PC-3 (cell line): ENCODE measurements around the gene TPCN2. TPM values are rescaled to one million over a fixed set of nuclear protein-coding genes. Genes with fewer than 3 reads are reported as not detected.

Source experiments
- ATAC-seq: fragments of 200-7000 bp; cut with Tn5 transposase; 2 replicates; pipeline ENCODE4 v1.9.1; 2020; ENCODE audit warnings: mild to moderate bottlenecking, moderate library complexity
- BruUV-seq: library from RNA; stranded (reverse); fragments of 400-500 nt; replicated peaks from 2 replicates; lab custom pipeline; 2021; lab: Mats Ljungman, UMichigan
- CTCF ChIA-PET: fragments of 300-600 bp; sonication (Branson Sonifier 250); formaldehyde crosslinking; loops from one replicate; lab custom pipeline; 2022; ENCODE audit warnings: antibody characterized with exemption; lab: Charles Lee
- POLR2A ChIA-PET: fragments of 300-600 bp; sonication (Branson Sonifier 250); formaldehyde crosslinking; loops from one replicate; lab custom pipeline; 2022; ENCODE audit warnings: antibody characterized with exemption; ENCODE audit not compliant: unreplicated experiment; lab: Charles Lee
- DNase-seq: peaks from one replicate; pipeline ENCODE4 v3.0.0-alpha.2; 2015
- H2AFZ ChIP-seq: fragments of 300-600 bp; sonication (generic); 2 replicates; pipeline ENCODE4 v1.6.0; 2016; ENCODE audit warnings: antibody characterized with exemption, low read length
- H3F3A ChIP-seq: fragments of 300-600 bp; sonication (generic); one replicate; pipeline ENCODE4 v1.6.0; 2017; ENCODE audit warnings: antibody characterized with exemption, low read length, control low read depth, mild to moderate bottlenecking; ENCODE audit not compliant: unreplicated experiment
- H3K27ac ChIP-seq: fragments of 300-600 bp; sonication (generic); 2 replicates; pipeline ENCODE4 v1.5.1; 2016; ENCODE audit warnings: mild to moderate bottlenecking, low read length
- H3K27me3 ChIP-seq: fragments of 300-600 bp; sonication (generic); 2 replicates; pipeline ENCODE4 v1.6.1; 2016; ENCODE audit warnings: low read length, mixed read lengths
- H3K36me3 ChIP-seq: fragments of 300-600 bp; sonication (generic); 2 replicates; pipeline ENCODE4 v1.6.1; 2016; ENCODE audit warnings: low read depth, mixed run types, low read length, mixed read lengths
- H3K4me1 ChIP-seq: fragments of 300-600 bp; sonication (generic); 2 replicates; pipeline ENCODE4 v1.5.1; 2016; ENCODE audit warnings: low read length; ENCODE audit not compliant: insufficient read depth
- H3K4me2 ChIP-seq: fragments of 300-600 bp; sonication (generic); 2 replicates; pipeline ENCODE4 v1.6.0; 2016; ENCODE audit warnings: low read length
- H3K4me3 ChIP-seq: fragments of 300-600 bp; sonication (generic); 2 replicates; pipeline ENCODE4 v1.5.1; 2016; ENCODE audit warnings: mild to moderate bottlenecking, low read length, mixed read lengths
- H3K79me2 ChIP-seq: fragments of 300-600 bp; sonication (generic); 2 replicates; pipeline ENCODE4 v1.6.1; 2017; ENCODE audit warnings: low read length, mixed read lengths
- H3K9ac ChIP-seq: fragments of 300-600 bp; sonication (generic); 2 replicates; pipeline ENCODE4 v1.6.0; 2016; ENCODE audit warnings: mild to moderate bottlenecking, low read length
- H3K9me2 ChIP-seq: fragments of 300-600 bp; sonication (generic); replicated peaks from 2 replicates; pipeline ENCODE4 v1.6.1; 2016; ENCODE audit warnings: mixed run types, low read length, mixed read lengths
- H3K9me3 ChIP-seq: fragments of 300-600 bp; sonication (generic); 2 replicates; pipeline ENCODE4 v1.6.1; 2016; ENCODE audit warnings: low read length, mixed read lengths
- H4K20me1 ChIP-seq: fragments of 300-600 bp; sonication (generic); 2 replicates; pipeline ENCODE4 v1.6.1; 2016; ENCODE audit warnings: low read length, mixed read lengths
- EZH2 ChIP-seq: fragments of 300-600 bp; sonication (generic); IDR thresholded peaks from one replicate; pipeline ENCODE4 v1.6.1; 2017; ENCODE audit warnings: antibody characterized with exemption, mild to moderate bottlenecking, low read length; ENCODE audit not compliant: unreplicated experiment
- EZH2phosphoT487 ChIP-seq: fragments of 300-600 bp; sonication (generic); IDR thresholded peaks from 2 replicates; pipeline ENCODE4 v1.6.1; 2018; ENCODE audit warnings: mild to moderate bottlenecking, antibody characterized with exemption, low read length, borderline replicate concordance
- intact Hi-C: fragments of 100-400 bp; cut with micrococcal nuclease; formaldehyde crosslinking; loops from 2 replicates; pipeline ENCODE4 v1.9.0; 2023
- total RNA-seq: library from RNA; depleted of rRNA; stranded (reverse); fragments of >200 nt; gene quantifications from 2 replicates; pipeline ENCODE4 v1.2.3, GENCODE V29; 2014
- TF ChIP-seq, protein P1 (sequence below): fragments of 300-600 bp; sonication (generic); conservative IDR thresholded peaks from 2 replicates; pipeline ENCODE4 v1.5.1; 2017; ENCODE audit warnings: antibody characterized with exemption, low read depth, mild to moderate bottlenecking, low read length

TPCN2 gene
- total RNA-seq, 1 experiment from 2014 or later = 13.0 TPM

DNA sequence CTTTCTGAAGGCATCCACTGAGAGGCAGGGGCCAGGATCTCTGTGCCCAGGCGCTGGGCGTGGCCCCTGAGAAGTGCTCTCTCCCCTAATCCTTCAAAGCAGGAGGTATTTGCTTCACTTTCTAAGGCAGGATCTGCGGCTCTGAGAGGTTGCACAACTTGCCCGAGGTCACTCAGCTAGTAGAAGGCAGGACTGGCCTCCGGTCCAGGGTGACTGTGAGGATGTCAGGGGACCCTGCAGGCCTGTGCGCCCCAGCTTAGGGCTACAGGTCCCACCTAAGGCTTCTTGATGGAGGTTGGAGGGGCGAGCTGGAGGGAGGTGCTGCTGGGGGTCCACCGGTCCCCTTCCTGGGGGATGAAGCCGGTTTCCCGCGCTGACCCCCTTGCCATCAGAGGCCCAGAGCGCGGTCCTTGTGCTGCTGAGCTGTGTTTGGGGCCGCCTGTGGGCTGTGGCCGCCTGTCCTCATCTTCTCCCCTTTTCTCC, 108.0 kb downstream of the TPCN2 start:
- no TSS peak for BruUV-seq
- no peaks in the 10 kb centered on the region for H3K9me2 ChIP-seq
- no peaks in the 10 kb centered on the region for H4K20me1 ChIP-seq
- no peak for DNase-seq
- H3K27me3 ChIP-seq = no peaks in the 10 kb centered on the region
- no peaks in the 10 kb centered on the region for H3K9me3 ChIP-seq
- H3K4me3 ChIP-seq = no peak overlapping the region
- H3F3A ChIP-seq = no peaks in the 10 kb centered on the region
- no peak overlapping the region for H3K27ac ChIP-seq
- TF ChIP-seq, protein P1, sequence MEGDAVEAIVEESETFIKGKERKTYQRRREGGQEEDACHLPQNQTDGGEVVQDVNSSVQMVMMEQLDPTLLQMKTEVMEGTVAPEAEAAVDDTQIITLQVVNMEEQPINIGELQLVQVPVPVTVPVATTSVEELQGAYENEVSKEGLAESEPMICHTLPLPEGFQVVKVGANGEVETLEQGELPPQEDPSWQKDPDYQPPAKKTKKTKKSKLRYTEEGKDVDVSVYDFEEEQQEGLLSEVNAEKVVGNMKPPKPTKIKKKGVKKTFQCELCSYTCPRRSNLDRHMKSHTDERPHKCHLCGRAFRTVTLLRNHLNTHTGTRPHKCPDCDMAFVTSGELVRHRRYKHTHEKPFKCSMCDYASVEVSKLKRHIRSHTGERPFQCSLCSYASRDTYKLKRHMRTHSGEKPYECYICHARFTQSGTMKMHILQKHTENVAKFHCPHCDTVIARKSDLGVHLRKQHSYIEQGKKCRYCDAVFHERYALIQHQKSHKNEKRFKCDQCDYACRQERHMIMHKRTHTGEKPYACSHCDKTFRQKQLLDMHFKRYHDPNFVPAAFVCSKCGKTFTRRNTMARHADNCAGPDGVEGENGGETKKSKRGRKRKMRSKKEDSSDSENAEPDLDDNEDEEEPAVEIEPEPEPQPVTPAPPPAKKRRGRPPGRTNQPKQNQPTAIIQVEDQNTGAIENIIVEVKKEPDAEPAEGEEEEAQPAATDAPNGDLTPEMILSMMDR = no peak
- POLR2A ChIA-PET = interaction anchor here (0.8 kb wide), 1 partner anchor 1705 kb away, joined by 11 read pairs; no protein-coding TSS in a partner anchor
- no peak for ATAC-seq
- CTCF ChIA-PET = no interaction called here
- no peak overlapping the region for H3K4me2 ChIP-seq
- H3K79me2 ChIP-seq = no peaks in the 10 kb centered on the region
- no peaks in the 10 kb centered on the region for H3K4me1 ChIP-seq
- no peak overlapping the region for H3K9ac ChIP-seq
- intact Hi-C loops = no loop called here
- no peaks in the 10 kb centered on the region for H3K36me3 ChIP-seq
- H2AFZ ChIP-seq = no peak overlapping the region

DNA sequence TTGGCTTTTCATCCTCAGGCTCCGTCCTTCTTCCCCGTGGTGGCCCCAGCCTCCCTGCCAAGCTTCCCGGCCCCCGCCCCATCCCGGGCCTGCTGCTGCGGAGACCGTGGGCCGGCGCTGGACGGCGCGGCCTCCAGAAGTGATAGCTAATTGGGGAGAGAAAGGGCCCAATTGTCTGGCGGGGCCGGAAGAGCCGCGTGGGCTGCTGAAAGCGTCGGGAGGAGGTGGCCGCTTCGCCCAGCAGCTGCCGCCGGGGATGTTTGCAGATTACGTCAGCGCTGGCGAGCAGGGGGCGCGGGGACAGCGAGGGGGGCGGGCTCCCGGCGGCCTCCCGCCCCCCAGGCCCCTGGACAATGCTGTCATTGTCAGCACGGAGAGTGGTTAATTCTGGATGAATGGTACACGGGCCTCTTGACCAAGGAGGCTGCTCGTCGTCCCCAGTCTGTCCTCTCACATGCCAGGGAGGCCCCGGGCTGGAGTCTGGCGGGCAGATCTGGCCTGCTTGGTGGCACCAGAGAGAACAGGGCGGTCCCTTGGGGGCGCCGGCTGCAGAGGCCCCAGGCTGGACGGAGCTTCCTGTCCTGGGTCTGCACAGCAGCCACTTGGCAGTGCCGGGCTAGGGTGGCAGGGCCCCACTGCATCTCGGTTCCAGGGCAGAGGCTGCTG, 108.6 kb downstream of the TPCN2 start:
- ATAC-seq (no peak), DNase-seq (no peak)
- intact Hi-C loops = no loop called here
- no peaks in the 10 kb centered on the region for H3K79me2 ChIP-seq
- ChIA-PET CTCF (no interaction called here), POLR2A (interaction anchor here (0.8 kb wide), 1 partner anchor 1705 kb away, joined by 11 read pairs; no protein-coding TSS in a partner anchor)
- H3K9ac ChIP-seq = no peak overlapping the region
- no peaks in the 10 kb centered on the region for H3K9me2 ChIP-seq
- no peak overlapping the region for H3K4me2 ChIP-seq
- no peak overlapping the region for H3K4me3 ChIP-seq
- no peaks in the 10 kb centered on the region for H3F3A ChIP-seq
- BruUV-seq = no TSS peak
- no peaks in the 10 kb centered on the region for H3K4me1 ChIP-seq
- H4K20me1 ChIP-seq = no peaks in the 10 kb centered on the region
- TF ChIP-seq EZH2 = no peak
- no peak for TF ChIP-seq EZH2phosphoT487
- TF ChIP-seq, protein P1 = no peak
- H3K27me3 ChIP-seq = no peaks in the 10 kb centered on the region
- H3K27ac ChIP-seq = no peak overlapping the region
- no peak overlapping the region for H2AFZ ChIP-seq
- H3K9me3 ChIP-seq = no peaks in the 10 kb centered on the region
- no peaks in the 10 kb centered on the region for H3K36me3 ChIP-seq

DNA sequence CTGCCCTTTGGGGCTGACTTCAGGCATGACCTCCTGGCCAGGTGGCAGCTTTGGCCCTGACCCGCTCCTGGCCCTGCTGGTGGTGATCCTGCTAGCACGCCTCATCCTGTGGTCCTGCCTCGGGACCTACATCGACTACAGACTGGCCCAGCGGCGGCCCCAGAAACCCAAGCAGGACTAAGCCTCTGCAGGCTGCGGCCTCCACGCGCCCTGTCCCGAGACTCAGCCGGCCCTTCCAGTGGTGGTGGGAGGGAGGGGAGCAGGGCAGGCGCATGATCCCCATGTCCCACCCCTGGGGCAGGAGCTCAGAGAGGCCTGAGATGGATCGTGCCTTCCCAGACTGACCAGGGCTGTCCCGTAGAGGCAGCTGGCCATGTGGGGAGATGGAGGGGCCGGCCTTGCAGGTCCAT, 109.1 kb downstream of the TPCN2 start:
- H3K79me2 ChIP-seq = no peaks in the 10 kb centered on the region
- no peak overlapping the region for H2AFZ ChIP-seq
- no peaks in the 10 kb centered on the region for H3K36me3 ChIP-seq
- ATAC-seq = no peak
- DNase-seq = no peak
- intact Hi-C loops = no loop called here
- H3K27ac ChIP-seq = no peak overlapping the region
- no peaks in the 10 kb centered on the region for H3F3A ChIP-seq
- H4K20me1 ChIP-seq = no peaks in the 10 kb centered on the region
- no peak for TF ChIP-seq EZH2phosphoT487
- no peak for TF ChIP-seq EZH2
- TF ChIP-seq, protein P1 = no peak
- CTCF ChIA-PET = no interaction called here
- POLR2A ChIA-PET = no interaction called here
- H3K4me3 ChIP-seq = no peak overlapping the region
- no TSS peak for BruUV-seq
- H3K9me3 ChIP-seq = no peaks in the 10 kb centered on the region
- no peak overlapping the region for H3K9ac ChIP-seq
- no peaks in the 10 kb centered on the region for H3K4me1 ChIP-seq
- no peaks in the 10 kb centered on the region for H3K27me3 ChIP-seq
- no peak overlapping the region for H3K4me2 ChIP-seq
- no peaks in the 10 kb centered on the region for H3K9me2 ChIP-seq
